Placental epithelial cell (primary cell): ENCODE measurements around the gene DUSP8. TPM values are rescaled to one million over a fixed set of nuclear protein-coding genes. Genes with fewer than 3 reads are reported as not detected.

Experiments
- total RNA-seq: library from RNA; depleted of rRNA; stranded (reverse); fragments of >200 nt; gene quantifications from 2 replicates; pipeline ENCODE4 v1.2.3, GENCODE V29; 2012

DUSP8 gene
- total RNA-seq: 0.79 and 1.5 TPM in 2 replicates

DNA sequence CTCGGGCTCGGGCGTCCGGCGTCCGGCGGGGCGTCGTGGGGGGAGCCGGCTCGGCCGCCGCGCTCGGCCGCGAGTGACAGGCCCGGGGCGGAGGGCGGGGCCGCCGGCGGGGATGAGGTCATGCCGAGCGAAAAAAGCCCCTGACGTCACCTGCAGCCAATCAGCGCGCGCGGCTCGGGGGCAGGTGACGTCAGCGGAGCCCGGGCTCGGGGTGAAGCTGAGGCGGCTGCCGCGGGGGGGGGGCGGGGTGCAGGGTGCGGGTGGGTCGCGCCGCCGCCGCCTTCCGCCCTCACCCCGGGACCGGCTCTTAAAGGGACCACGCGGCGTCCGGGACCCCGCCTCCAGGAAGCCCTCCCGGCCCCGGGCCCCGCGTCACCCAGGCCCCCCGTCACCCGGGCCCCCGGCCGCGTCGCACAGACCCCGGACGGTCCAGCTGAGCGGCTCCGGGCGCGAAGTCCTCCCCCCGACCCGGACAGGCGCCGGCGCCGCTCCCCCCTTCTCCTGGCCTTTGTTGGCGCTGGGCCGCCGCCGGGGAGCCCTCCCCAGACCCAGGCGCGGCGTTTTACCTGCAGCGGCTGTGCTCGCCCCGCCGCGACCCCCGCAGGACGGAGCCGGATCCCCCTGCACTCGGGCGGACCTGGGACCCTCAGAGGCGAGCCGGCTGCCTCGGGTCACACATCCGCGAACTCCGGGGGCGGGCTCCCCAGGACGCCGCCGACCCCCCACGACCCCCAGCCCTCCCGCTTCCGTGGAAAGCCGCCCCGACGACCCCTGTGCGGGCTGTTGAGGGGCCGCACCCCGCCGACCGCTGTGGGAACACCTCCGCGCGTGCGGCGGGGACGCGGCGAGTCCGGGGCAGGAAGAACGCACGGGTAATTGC, at the start of gene DUSP8:
Gene DUSP8 (minus strand): TSS at position 75 of the 880 bp plus-strand sequence. CDS start 6,445 bp downstream, outside the sequence.

GRCh38 chr11:1608363-1608762, 36.3 kb upstream of the DUSP8 start, which contains the start of gene KRTAP5-3:
Gene KRTAP5-3, minus strand, starts transcription at chr11:1608463. Its CDS starts 78 bp downstream, at chr11:1608385.

DNA sequence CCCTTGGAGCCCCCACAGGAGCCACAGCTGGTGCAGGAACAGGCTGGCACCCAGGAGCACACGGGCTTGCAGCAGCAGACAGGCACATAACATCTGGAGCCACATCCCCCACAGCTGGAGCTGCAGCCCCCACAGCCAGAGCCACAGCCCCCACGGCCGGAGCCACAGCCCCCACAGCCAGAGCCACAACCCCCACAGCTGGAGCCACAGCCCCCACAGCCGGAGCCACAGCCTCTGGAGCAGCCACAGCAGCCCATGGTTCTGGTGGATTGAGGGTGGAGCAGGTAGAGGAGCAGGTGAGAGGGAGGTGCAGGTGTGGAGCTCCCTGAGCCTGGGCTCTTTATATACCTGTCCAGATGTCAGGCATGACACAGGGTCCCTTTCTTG, 25.9 kb upstream of the DUSP8 start, which contains the start of gene KRTAP5-2:
Gene KRTAP5-2 (minus strand): TSS at position 301 of the 387 bp plus-strand sequence. CDS start 44 bp downstream, at position 257.

GRCh38 chr11:1584661-1585370, 12.7 kb upstream of the DUSP8 start, which contains the start of gene KRTAP5-1:
Gene KRTAP5-1, minus strand, starts transcription at chr11:1585283. Its CDS starts 34 bp downstream, at chr11:1585249.

Other genes with a start within 250 kb of the DUSP8 start
- gene BRSK2, start 182.3 kb downstream of the DUSP8 start, total RNA-seq: 0.11 and 0.39 TPM in 2 replicates
- gene MOB2, start 85.5 kb downstream of the DUSP8 start, total RNA-seq: 25.5 and 32.3 TPM in 2 replicates
- gene KRTAP5-1, start 13.0 kb upstream of the DUSP8 start, total RNA-seq: not detected in 2 replicates
- gene KRTAP5-2, start 26.0 kb upstream of the DUSP8 start, total RNA-seq: not detected in 2 replicates
- gene KRTAP5-3, start 36.2 kb upstream of the DUSP8 start, total RNA-seq: not detected in 2 replicates
- gene KRTAP5-4, start 49.9 kb upstream of the DUSP8 start, total RNA-seq: not detected in 2 replicates
- gene KRTAP5-5, start 57.5 kb upstream of the DUSP8 start, total RNA-seq: not detected in 2 replicates
- gene KRTAP5-6, start 124.9 kb upstream of the DUSP8 start, total RNA-seq: not detected in 2 replicates
- gene IFITM10, start 178.3 kb upstream of the DUSP8 start, total RNA-seq: 0.79 TPM in 1 of 2 replicates, not detected in the other
- gene CTSD, start 191.7 kb upstream of the DUSP8 start, total RNA-seq: 58.1 and 60.8 TPM in 2 replicates